Liver (tissue), 9 donors: ENCODE measurements around the gene CADPS. TPM values are rescaled to one million over a fixed set of nuclear protein-coding genes. Genes with fewer than 3 reads are reported as not detected.

Experiments
- DNase-seq: peaks from one replicate; pipeline ENCODE4 v3.0.0-alpha.2; 2017; ENCODE audit warnings: low spot score
- H3K27ac ChIP-seq, 2 donors: one replicate each; pipeline ENCODE4 v1.7.0; 2013; ENCODE audit warnings: inconsistent platforms in 2 of 2, low read length in 2 of 2, control low read depth in 1 of 2, low read depth in 1 of 2, mild to moderate bottlenecking in 1 of 2
- H3K27me3 ChIP-seq, 4 donors: one replicate each; pipeline versions ENCODE4 v1.6.1 to v1.7.0; 2013; ENCODE audit warnings: low read length in 3 of 4, inconsistent platforms in 1 of 4, mild to moderate bottlenecking in 1 of 4, moderate library complexity in 1 of 4; ENCODE audit not compliant: control insufficient read depth in 4 of 4, insufficient read depth in 4 of 4
- H3K36me3 ChIP-seq, 4 donors: one replicate each; pipeline versions ENCODE4 v1.6.1 to v1.7.0; 2013; ENCODE audit warnings: low read length in 3 of 4, mild to moderate bottlenecking in 3 of 4, low read depth in 1 of 4, moderate library complexity in 1 of 4; ENCODE audit not compliant: control insufficient read depth in 4 of 4, insufficient read depth in 3 of 4
- H3K4me1 ChIP-seq, 4 donors: one replicate each; pipeline versions ENCODE4 v1.6.1 to v1.7.0; 2013; ENCODE audit warnings: low read length in 3 of 4, mild to moderate bottlenecking in 3 of 4, moderate library complexity in 1 of 4; ENCODE audit not compliant: control insufficient read depth in 4 of 4, insufficient read depth in 4 of 4
- H3K4me3 ChIP-seq, 3 donors: one replicate each; pipeline versions ENCODE4 v1.6.1 to v1.7.0; 2013; ENCODE audit warnings: low read length in 3 of 3, control low read depth in 1 of 3, low read depth in 1 of 3, mild to moderate bottlenecking in 1 of 3
- H3K9ac ChIP-seq, 2 donors: one replicate each; pipeline ENCODE4 v1.7.0; 2013; ENCODE audit warnings: low read length in 2 of 2, mild to moderate bottlenecking in 2 of 2, moderate library complexity in 2 of 2, control low read depth in 1 of 2, low read depth in 1 of 2
- H3K9me3 ChIP-seq, 4 donors: one replicate each; pipeline versions ENCODE4 v1.6.1 to v1.7.0; 2013; ENCODE audit warnings: low read length in 3 of 4; ENCODE audit not compliant: control insufficient read depth in 4 of 4
- ATF3 ChIP-seq: IDR thresholded peaks from 2 replicates; pipeline ENCODE4 v1.6.1; 2016; ENCODE audit warnings: antibody characterized with exemption
- EGR1 ChIP-seq, 2 donors: IDR thresholded peaks; 2 replicates each; pipeline ENCODE4 v1.6.1; 2016 to 2018; ENCODE audit warnings: antibody characterized with exemption in 2 of 2, low read depth in 2 of 2
- FOXA2 ChIP-seq: IDR thresholded peaks from 2 replicates; pipeline ENCODE4 v1.6.1; 2016; ENCODE audit warnings: antibody characterized with exemption
- GABPA ChIP-seq, 2 donors: IDR thresholded peaks in 1 of 2; conservative IDR thresholded peaks in 1 of 2; 2 replicates each; pipeline ENCODE4 v1.6.1; 2016; ENCODE audit warnings: antibody characterized with exemption in 2 of 2, mild to moderate bottlenecking in 1 of 2, moderate library complexity in 1 of 2
- HNF4A ChIP-seq, 2 donors: conservative IDR thresholded peaks; 2 replicates each; pipeline ENCODE4 v1.6.1; 2016; ENCODE audit warnings: antibody characterized with exemption in 2 of 2, mild to moderate bottlenecking in 2 of 2
- HNF4G ChIP-seq: IDR thresholded peaks from 2 replicates; pipeline ENCODE4 v1.6.1; 2016; ENCODE audit warnings: antibody characterized with exemption
- JUND ChIP-seq, 2 donors: IDR thresholded peaks; 2 replicates each; pipeline ENCODE4 v1.6.1; 2016; ENCODE audit warnings: antibody characterized with exemption in 2 of 2
- RAD21 ChIP-seq, 2 donors: IDR thresholded peaks; 2 replicates each; pipeline ENCODE4 v1.6.1; 2016; ENCODE audit warnings: antibody characterized with exemption in 2 of 2, mild to moderate bottlenecking in 2 of 2
- REST ChIP-seq: IDR thresholded peaks from 2 replicates; pipeline ENCODE4 v1.6.1; 2016; ENCODE audit warnings: antibody characterized with exemption, mild to moderate bottlenecking
- RXRA ChIP-seq, 2 donors: IDR thresholded peaks; 2 replicates each; pipeline ENCODE4 v1.6.1; 2017 to 2018; ENCODE audit warnings: antibody characterized with exemption in 2 of 2, mild to moderate bottlenecking in 1 of 2
- SP1 ChIP-seq: IDR thresholded peaks from 2 replicates; pipeline ENCODE4 v1.6.1; 2018; ENCODE audit warnings: antibody characterized with exemption, mild to moderate bottlenecking
- TAF1 ChIP-seq: conservative IDR thresholded peaks from 2 replicates; pipeline ENCODE4 v1.6.1; 2016; ENCODE audit warnings: antibody characterized with exemption, mild to moderate bottlenecking
- WGBS: extraction: QIAGEN DNeasy Blood & Tissue Kit; methylation state at CpG from one replicate; pipeline ENCODE4 v1.1.7; 2013; 5-methylcytosine and 5-hydroxymethylcytosine counted together
- polyA plus RNA-seq, 2 donors: library from polyadenylated mRNA; stranded (reverse) in 1 of 2; unstranded in 1 of 2; fragments of 200-250 nt in 1 of 2; fragments of >200 nt in 1 of 2; fragmentation: Nextera tagmentation in 1 of 2; extraction: Ambion mirVana in 1 of 2; gene quantifications; one replicate each; pipeline versions ENCODE4 v1.2.1 to v1.2.3, GENCODE V29; 2013 to 2015
- total RNA-seq, 2 donors: library from RNA; depleted of rRNA; stranded (reverse); fragments of >200 nt; gene quantifications; one replicate each; pipeline ENCODE4 v1.2.3, GENCODE V29; 2014
- TF ChIP-seq, protein P1 (sequence below): IDR thresholded peaks from 2 replicates; pipeline ENCODE4 v1.6.1; 2016; ENCODE audit warnings: antibody characterized with exemption
- donor health status: healthy.
- donor health status: healthy.
- donor health status: healthy.
- donor health status: healthy.
- donor health status: healthy.

The CADPS gene
- total and polyA plus RNA-seq, 4 donors: 0.05 to 0.37 (median 0.17) TPM; not detected in 1

GRCh38 chr3:62602987-62603386 is 272.2 kb downstream of the CADPS start (continued):
- TF ChIP-seq REST (no peak), RXRA (IDR thresholded peaks at IDR 0.05) (no peak), JUND (IDR thresholded peaks at IDR 0.05) (no peak), RAD21 (IDR thresholded peaks at IDR 0.05) (no peak), EGR1 (IDR thresholded peaks at IDR 0.05; ENCODE audit: low read depth in 2 of 2) (no peak)

DNA sequence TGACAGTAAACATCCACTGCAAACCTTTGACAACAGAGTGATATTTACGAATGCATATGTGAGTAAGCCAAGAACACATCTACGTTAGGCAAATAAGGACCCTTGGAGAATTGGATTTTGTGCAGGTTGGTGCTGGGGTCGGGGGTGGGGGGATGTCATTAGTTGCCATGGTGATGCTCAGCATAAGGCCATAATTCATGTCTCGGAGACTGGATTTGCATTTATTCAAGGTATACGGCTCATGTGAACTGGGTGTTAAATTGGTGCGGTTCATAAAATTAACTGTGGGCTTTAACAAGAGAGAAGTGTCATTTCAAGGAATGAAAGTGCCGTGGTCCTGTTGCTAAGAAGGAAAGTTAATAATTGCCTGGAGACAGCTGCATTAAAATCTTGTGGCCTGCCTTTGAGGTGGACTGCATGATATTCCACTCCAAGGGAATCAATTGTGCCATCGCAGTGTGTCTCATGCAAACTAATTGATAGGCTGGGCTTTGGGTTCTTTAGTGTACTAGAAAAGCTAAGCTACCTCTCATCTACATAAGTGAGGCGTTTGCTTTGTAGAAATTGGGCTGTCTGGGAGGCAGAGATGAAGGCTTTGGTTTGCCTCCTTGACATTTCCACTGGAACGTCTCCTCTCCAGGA is 273.0 kb downstream of the CADPS start:
- 60% methylated on average over 10 of the region's 10 CpGs for WGBS

More for the DNA sequence above, 273.0 kb downstream of the CADPS start:
- no peak for TF ChIP-seq SP1
- no peak for TF ChIP-seq REST
- TF ChIP-seq TAF1: no peak
- TF ChIP-seq, protein P1, sequence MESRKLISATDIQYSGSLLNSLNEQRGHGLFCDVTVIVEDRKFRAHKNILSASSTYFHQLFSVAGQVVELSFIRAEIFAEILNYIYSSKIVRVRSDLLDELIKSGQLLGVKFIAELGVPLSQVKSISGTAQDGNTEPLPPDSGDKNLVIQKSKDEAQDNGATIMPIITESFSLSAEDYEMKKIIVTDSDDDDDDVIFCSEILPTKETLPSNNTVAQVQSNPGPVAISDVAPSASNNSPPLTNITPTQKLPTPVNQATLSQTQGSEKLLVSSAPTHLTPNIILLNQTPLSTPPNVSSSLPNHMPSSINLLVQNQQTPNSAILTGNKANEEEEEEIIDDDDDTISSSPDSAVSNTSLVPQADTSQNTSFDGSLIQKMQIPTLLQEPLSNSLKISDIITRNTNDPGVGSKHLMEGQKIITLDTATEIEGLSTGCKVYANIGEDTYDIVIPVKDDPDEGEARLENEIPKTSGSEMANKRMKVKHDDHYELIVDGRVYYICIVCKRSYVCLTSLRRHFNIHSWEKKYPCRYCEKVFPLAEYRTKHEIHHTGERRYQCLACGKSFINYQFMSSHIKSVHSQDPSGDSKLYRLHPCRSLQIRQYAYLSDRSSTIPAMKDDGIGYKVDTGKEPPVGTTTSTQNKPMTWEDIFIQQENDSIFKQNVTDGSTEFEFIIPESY: no peak
- TF ChIP-seq HNF4A (conservative IDR thresholded peaks at IDR 0.05): no peak
- TF ChIP-seq HNF4G: no peak
- TF ChIP-seq JUND (IDR thresholded peaks at IDR 0.05): no peak
- no peak for TF ChIP-seq GABPA (IDR thresholded peaks at IDR 0.05 in 1 of 2, conservative IDR thresholded peaks at IDR 0.05 in 1 of 2)
- no peak for TF ChIP-seq FOXA2
- no peak for TF ChIP-seq ATF3
- no peak overlapping the region for H3K27ac ChIP-seq
- H3K9ac ChIP-seq: no peak overlapping the region
- H3K4me3 ChIP-seq: no peak overlapping the region
- no peak for DNase-seq
- H3K27me3 ChIP-seq: no peaks in the 10 kb centered on the region
- peaks cover 0 to 1% (median 0%) of the 10 kb centered on the region in 4 donors for H3K9me3 ChIP-seq
- H3K4me1 ChIP-seq: no peaks in the 10 kb centered on the region
- no peaks in the 10 kb centered on the region for H3K36me3 ChIP-seq
